Colonic mucosa (tissue), 4 donors: ENCODE data around the gene TMEM108. TPM values are rescaled to one million over a fixed set of nuclear protein-coding genes. Genes with fewer than 3 reads are reported as not detected.

Experiments
- DNase-seq: peaks from one replicate; pipeline ENCODE4 v3.0.0-alpha.2; 2020
- H3K27ac ChIP-seq: fragments of 200-600 bp; one replicate; pipeline ENCODE4 v1.8.0; 2021
- H3K27me3 ChIP-seq: fragments of 200-600 bp; one replicate; pipeline ENCODE4 v1.8.0; 2021
- H3K36me3 ChIP-seq: fragments of 200-600 bp; one replicate; pipeline ENCODE4 v1.8.0; 2021
- H3K4me1 ChIP-seq: fragments of 200-600 bp; one replicate; pipeline ENCODE4 v1.8.0; 2021; ENCODE audit warnings: mild to moderate bottlenecking
- H3K4me3 ChIP-seq: fragments of 200-600 bp; one replicate; pipeline ENCODE4 v1.8.0; 2021
- H3K9ac ChIP-seq, 2 donors: one replicate each; pipeline ENCODE4 v1.7.0; 2013; ENCODE audit warnings: control low read depth in 2 of 2, low read depth in 2 of 2, low read length in 2 of 2
- H3K9me3 ChIP-seq: fragments of 200-600 bp; one replicate; pipeline ENCODE4 v1.8.0; 2021
- CTCF ChIP-seq: fragments of 200-600 bp; IDR thresholded peaks from one replicate; pipeline ENCODE4 v1.8.0; 2022; ENCODE audit warnings: antibody characterized with exemption, mild to moderate bottlenecking
- intact Hi-C: fragments of 100-400 bp; cut with DNase I; formaldehyde crosslinking; loops from one replicate; pipeline ENCODE4 v1.14.1; 2022
- total RNA-seq, 2 donors: library from RNA; stranded (reverse); fragmentation: NEBNext Ultra II Directional in 1 of 2; extraction: Animal tissue kit (Norgen Biotek cat#: 25700) in 1 of 2; gene quantifications; one replicate each; pipeline ENCODE4 v1.2.1, GENCODE V29; 2021
- donor health status: healthy.
- donor health status: DM: no; HTN: no; CAD: no.
- donor health status: DM: no; HTN: no; CAD: no.

TMEM108 gene
- total RNA-seq, 2 donors from 2014 or later: 0.20 to 0.82 TPM

- no peak for DNase-seq
- Histone ChIP-seq H3K4me3 (no peak overlapping the region), H3K36me3 (no peaks in the 10 kb centered on the region), H3K9ac (no peak overlapping the region), H3K27ac (no peak overlapping the region), H3K9me3 (no peaks in the 10 kb centered on the region), H3K4me1 (no peaks in the 10 kb centered on the region), H3K27me3 (no peaks in the 10 kb centered on the region)
- intact Hi-C loops: no loop called here
- TF ChIP-seq CTCF: no peak
Observed at GRCh38 chr3:133426721-133427120, 388.5 kb downstream of the TMEM108 start.

- Histone ChIP-seq H3K9me3 (no peaks in the 10 kb centered on the region), H3K36me3 (no peaks in the 10 kb centered on the region), H3K4me1 (no peaks in the 10 kb centered on the region), H3K27me3 (no peaks in the 10 kb centered on the region), H3K4me3 (no peak overlapping the region), H3K27ac (no peak overlapping the region), H3K9ac (no peak overlapping the region)
- no peak for TF ChIP-seq CTCF
- DNase-seq: no peak
- intact Hi-C loops: no loop called here
Observed at GRCh38 chr3:133428552-133428951, 390.4 kb downstream of the TMEM108 start.

- no peak for DNase-seq
- H3K9ac ChIP-seq: no peak overlapping the region
- no peak overlapping the region for H3K27ac ChIP-seq
- no peaks in the 10 kb centered on the region for H3K9me3 ChIP-seq
- no peaks in the 10 kb centered on the region for H3K27me3 ChIP-seq
- TF ChIP-seq CTCF: no peak
- intact Hi-C loops: no loop called here
- no peaks in the 10 kb centered on the region for H3K36me3 ChIP-seq
- H3K4me3 ChIP-seq: no peak overlapping the region
- H3K4me1 ChIP-seq: no peaks in the 10 kb centered on the region
Observed at GRCh38 chr3:133429063-133429462, 390.9 kb downstream of the TMEM108 start.

- H3K36me3 ChIP-seq: no peaks in the 10 kb centered on the region
- intact Hi-C loops: no loop called here
- no peak overlapping the region for H3K4me3 ChIP-seq
- no peak overlapping the region for H3K9ac ChIP-seq
- no peaks in the 10 kb centered on the region for H3K9me3 ChIP-seq
- DNase-seq: no peak
- no peak for TF ChIP-seq CTCF
- no peak overlapping the region for H3K27ac ChIP-seq
- no peaks in the 10 kb centered on the region for H3K27me3 ChIP-seq
- H3K4me1 ChIP-seq: no peaks in the 10 kb centered on the region
Observed at GRCh38 chr3:133439563-133439962, 401.4 kb downstream of the TMEM108 start.

GRCh38 chr3:133440652-133441051 is 402.5 kb downstream of the TMEM108 start:
- no peak for DNase-seq
- Histone ChIP-seq H3K27me3 (no peaks in the 10 kb centered on the region), H3K4me3 (no peak overlapping the region), H3K9me3 (no peaks in the 10 kb centered on the region), H3K36me3 (no peaks in the 10 kb centered on the region), H3K4me1 (no peaks in the 10 kb centered on the region), H3K27ac (no peak overlapping the region), H3K9ac (no peak overlapping the region)
- no peak for TF ChIP-seq CTCF
- intact Hi-C loops: no loop called here

GRCh38 chr3:133441867-133442270 is 403.7 kb downstream of the TMEM108 start:
- intact Hi-C loops: no loop called here
- no peak for DNase-seq
- H3K4me1 ChIP-seq: no peaks in the 10 kb centered on the region
- no peak for TF ChIP-seq CTCF
- no peaks in the 10 kb centered on the region for H3K36me3 ChIP-seq
- no peak overlapping the region for H3K27ac ChIP-seq
- H3K9ac ChIP-seq: no peak overlapping the region
- no peaks in the 10 kb centered on the region for H3K9me3 ChIP-seq
- no peak overlapping the region for H3K4me3 ChIP-seq
- no peaks in the 10 kb centered on the region for H3K27me3 ChIP-seq
